Activated naive CD4-positive, alpha-beta T cell treated with anti-CD3 and anti-CD28 coated beads for 36 hours (primary cell): ENCODE measurements around the gene TMEM163. TPM values are rescaled to one million over a fixed set of nuclear protein-coding genes. Genes with fewer than 3 reads are reported as not detected.

Source experiments
- CTCF ChIA-PET: fragments of 350-600 bp; sonication (Branson Sonifier 250); formaldehyde crosslinking; loops from one replicate; lab custom pipeline; 2021; ENCODE audit warnings: antibody characterized with exemption; lab: Charles Lee
- DNase-seq: peaks from one replicate; pipeline ENCODE4 v3.0.0-alpha.2; 2020
- H3K27ac Mint-ChIP-seq: one replicate; pipeline ENCODE4 v1.8.0; 2021; ENCODE audit warnings: mild to moderate bottlenecking, mixed read lengths
- H3K27me3 Mint-ChIP-seq: one replicate; pipeline ENCODE4 v1.8.0; 2021; ENCODE audit warnings: low read depth, mixed read lengths
- H3K36me3 Mint-ChIP-seq: one replicate; pipeline ENCODE4 v1.8.0; 2021; ENCODE audit warnings: low read depth, mixed read lengths
- H3K4me1 Mint-ChIP-seq: one replicate; pipeline ENCODE4 v1.8.0; 2021; ENCODE audit warnings: low read depth, mixed read lengths
- H3K4me3 Mint-ChIP-seq: one replicate; pipeline ENCODE4 v1.8.0; 2021; ENCODE audit warnings: mild to moderate bottlenecking, moderate library complexity, mixed read lengths
- H3K9me3 Mint-ChIP-seq: one replicate; pipeline ENCODE4 v1.8.0; 2021; ENCODE audit warnings: mixed read lengths
- intact Hi-C: fragments of 100-400 bp; cut with micrococcal nuclease; formaldehyde crosslinking; loops from one replicate; pipeline ENCODE4 v1.15.1; 2023
- total RNA-seq, 2 experiments: library from RNA; stranded (reverse); gene quantifications; one replicate each; pipeline ENCODE4 v1.2.3, GENCODE V29; 2021

TMEM163 gene
- total RNA-seq, 2 experiments from 2014 or later, result not detected

- Mint-ChIP-seq H3K27ac (no peak overlapping the region), H3K36me3 (peaks cover 1% of the 10 kb centered on the region), H3K27me3 (peaks cover 68% of the 10 kb centered on the region), H3K4me1 (peaks cover 13% of the 10 kb centered on the region), H3K9me3 (no peaks in the 10 kb centered on the region), H3K4me3 (peak overlapping the region; percentile 65)
- DNase-seq, result peak; percentile 6
- intact Hi-C loops, result no loop called here
- CTCF ChIA-PET, result no interaction called here
Measured at GRCh38 chr2:134718023-134718816, 580 bp downstream of the TMEM163 start.

DNA sequence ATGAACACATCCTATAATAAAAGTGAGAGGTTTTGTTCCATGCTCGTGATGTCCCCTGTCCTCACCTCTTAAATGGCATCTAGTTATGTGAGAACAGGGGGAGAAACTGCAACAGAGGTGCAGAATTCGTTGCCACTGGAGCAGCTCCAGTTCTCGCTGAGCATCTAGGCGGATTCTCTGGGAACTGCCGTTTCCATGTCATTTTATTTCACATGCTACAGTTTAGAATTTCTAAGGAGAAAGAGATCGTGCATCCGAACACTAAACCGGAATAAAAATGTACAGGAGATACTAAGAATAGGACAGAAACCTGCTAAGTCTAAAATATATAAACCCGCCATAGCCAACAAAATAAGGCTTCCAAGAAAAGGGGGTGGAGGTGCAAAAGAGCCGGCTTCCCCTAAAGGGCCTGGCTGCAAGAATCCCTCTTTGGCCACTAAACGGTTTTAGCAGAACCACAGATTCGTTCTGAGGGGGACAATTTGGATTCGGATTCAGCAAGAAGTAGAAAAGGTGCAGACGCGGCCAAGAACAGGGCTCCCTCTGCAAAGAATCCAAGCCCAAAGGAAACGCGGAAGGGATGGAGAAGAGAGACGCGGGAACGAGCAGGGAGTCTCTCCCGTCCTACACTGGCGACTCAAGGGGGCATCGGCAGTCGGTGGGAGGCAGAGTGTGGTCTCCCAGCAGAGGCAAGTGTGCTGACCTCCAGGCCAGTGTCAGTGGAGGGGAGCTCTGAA lies 1.3 kb downstream of the TMEM163 start:
- H3K36me3 Mint-ChIP-seq, result peaks cover 1% of the 10 kb centered on the region
- peak overlapping the region; percentile 51 for H3K4me3 Mint-ChIP-seq
- no peak for DNase-seq
- intact Hi-C loops, result no loop called here
- H3K9me3 Mint-ChIP-seq, result no peaks in the 10 kb centered on the region
- CTCF ChIA-PET, result interaction anchor here (0.8 kb wide), 1 partner anchor 14 kb away, joined by 3 read pairs; no protein-coding TSS in a partner anchor
- peaks cover 17% of the 10 kb centered on the region for H3K4me1 Mint-ChIP-seq
- H3K27ac Mint-ChIP-seq, result no peak overlapping the region
- H3K27me3 Mint-ChIP-seq, result peaks cover 69% of the 10 kb centered on the region

DNA sequence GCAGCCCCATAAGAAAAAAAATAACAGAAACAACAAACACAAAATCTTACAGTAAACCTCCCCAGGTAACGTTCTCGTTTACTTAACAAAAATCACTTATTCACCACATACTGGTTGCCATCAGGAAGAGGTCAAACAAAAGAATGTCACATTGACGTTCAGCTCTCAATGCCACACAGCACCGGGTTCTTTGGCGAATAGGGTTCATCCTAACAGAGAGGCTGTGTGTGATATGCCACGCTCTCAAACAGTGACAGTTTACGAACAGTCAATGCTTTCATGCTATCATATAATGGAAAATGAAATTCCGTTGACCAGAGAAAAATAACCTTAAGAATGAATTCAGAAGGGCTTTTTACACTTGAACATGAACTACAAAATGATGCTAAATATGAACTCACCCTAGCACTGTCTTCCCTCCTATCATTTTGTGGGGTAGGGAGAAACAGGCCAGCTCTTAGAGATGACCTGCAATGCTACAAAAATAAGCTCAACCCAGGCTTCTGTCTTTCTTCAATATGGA lies 2.0 kb downstream of the TMEM163 start:
- CTCF ChIA-PET, result interaction anchor here (0.8 kb wide), 1 partner anchor 13 kb away, joined by 3 read pairs; no protein-coding TSS in a partner anchor
- Mint-ChIP-seq H3K4me1 (peaks cover 17% of the 10 kb centered on the region), H3K27ac (no peak overlapping the region), H3K27me3 (peaks cover 72% of the 10 kb centered on the region), H3K9me3 (no peaks in the 10 kb centered on the region), H3K4me3 (no peak overlapping the region), H3K36me3 (peaks cover 1% of the 10 kb centered on the region)
- intact Hi-C loops, result no loop called here
- no peak for DNase-seq

GRCh38 chr2:134715932-134716643 lies 2.7 kb downstream of the TMEM163 start:
- H3K36me3 Mint-ChIP-seq, result peaks cover 1% of the 10 kb centered on the region
- H3K9me3 Mint-ChIP-seq, result no peaks in the 10 kb centered on the region
- H3K27me3 Mint-ChIP-seq, result peaks cover 69% of the 10 kb centered on the region
- no peak overlapping the region for H3K4me3 Mint-ChIP-seq
- H3K27ac Mint-ChIP-seq, result no peak overlapping the region
- intact Hi-C loops, result loop anchor here (2.0 kb wide), 1 partner anchor 33 kb away; no protein-coding TSS in a partner anchor
- peaks cover 17% of the 10 kb centered on the region for H3K4me1 Mint-ChIP-seq
- DNase-seq, result no peak
- CTCF ChIA-PET, result interaction anchor here (2.2 kb wide), 1 partner anchor 8 kb away, joined by 5 read pairs; no protein-coding TSS in a partner anchor

DNA sequence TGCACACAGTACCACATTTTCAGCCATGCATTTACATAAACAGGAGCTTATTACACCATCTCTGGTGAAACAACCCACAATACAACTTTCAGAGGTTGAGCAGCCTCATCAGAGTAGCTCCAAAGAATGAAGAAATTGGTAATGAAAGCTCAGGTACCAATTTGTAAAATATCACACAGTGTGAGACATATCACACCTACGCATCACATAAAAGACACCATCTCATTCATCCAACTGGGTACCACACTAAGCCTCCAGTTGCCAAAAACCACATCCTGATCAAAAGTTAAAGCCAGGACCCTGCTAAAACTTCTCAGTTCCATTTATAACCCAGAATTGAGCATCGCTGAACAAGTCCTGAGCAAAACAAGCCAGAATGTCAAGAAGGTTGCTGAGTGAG lies 4.6 kb downstream of the TMEM163 start:
- Mint-ChIP-seq H3K4me1 (peaks cover 17% of the 10 kb centered on the region), H3K9me3 (no peaks in the 10 kb centered on the region), H3K27me3 (peaks cover 57% of the 10 kb centered on the region), H3K27ac (no peak overlapping the region), H3K4me3 (no peak overlapping the region), H3K36me3 (peaks cover 1% of the 10 kb centered on the region)
- DNase-seq, result peak; percentile 18
- intact Hi-C loops, result loop anchor here (1.0 to 2.0 kb wide), 2 partner anchors 31 to 44 kb away; no protein-coding TSS in a partner anchor
- CTCF ChIA-PET, result interaction anchor here (0.6 to 2.2 kb wide), 3 partner anchors 10 to 55 kb away, joined by 3 to 7 read pairs (median 5); no protein-coding TSS in a partner anchor

DNA sequence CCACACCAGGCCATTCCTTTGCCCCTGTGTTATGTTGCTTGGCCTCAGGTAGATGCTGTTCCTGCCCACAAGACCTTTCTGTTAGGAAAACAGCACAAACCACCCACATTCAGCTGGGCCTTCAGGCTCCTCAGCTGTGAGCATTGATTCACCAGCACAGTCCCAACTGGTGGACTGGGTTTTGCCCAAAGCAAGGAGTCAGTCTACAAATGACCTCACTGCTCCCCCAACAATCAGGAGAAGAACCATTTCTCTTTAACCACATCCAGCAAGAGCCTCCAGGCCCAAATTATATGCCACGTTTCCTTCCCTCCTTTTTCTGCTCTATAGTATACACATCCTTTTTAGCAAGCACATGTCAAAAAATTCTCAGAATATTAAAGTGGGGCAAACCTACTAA lies 5.2 kb downstream of the TMEM163 start:
- no peak for DNase-seq
- CTCF ChIA-PET, result interaction anchor here (0.5 to 2.2 kb wide), 4 partner anchors 10 to 55 kb away, joined by 3 to 7 read pairs (median 4); no protein-coding TSS in a partner anchor
- H3K36me3 Mint-ChIP-seq, result peaks cover 1% of the 10 kb centered on the region
- peaks cover 17% of the 10 kb centered on the region for H3K4me1 Mint-ChIP-seq
- intact Hi-C loops, result loop anchor here (1.0 to 2.0 kb wide), 2 partner anchors 31 to 43 kb away; no protein-coding TSS in a partner anchor
- peaks cover 63% of the 10 kb centered on the region for H3K27me3 Mint-ChIP-seq
- no peak overlapping the region for H3K27ac Mint-ChIP-seq
- no peaks in the 10 kb centered on the region for H3K9me3 Mint-ChIP-seq
- H3K4me3 Mint-ChIP-seq, result no peak overlapping the region

DNA sequence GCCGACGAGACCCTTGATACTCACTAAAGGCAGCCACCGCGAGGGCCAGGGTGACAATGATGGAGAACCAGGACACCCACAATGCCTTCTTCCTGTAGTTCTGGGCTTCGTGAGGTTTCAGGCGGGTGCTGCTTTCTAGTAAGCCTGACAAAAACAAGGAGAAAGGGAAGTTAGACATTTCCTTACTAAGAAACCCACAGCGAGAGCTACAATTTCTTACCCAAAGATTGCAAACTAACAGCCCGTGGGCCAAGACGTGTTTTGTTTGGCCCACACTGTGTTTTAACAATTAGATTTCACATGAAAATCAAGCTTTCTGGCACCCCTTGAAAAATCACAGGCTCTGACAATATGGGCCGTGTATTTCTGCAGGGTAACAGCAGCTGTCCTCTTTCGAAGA lies 5.6 kb downstream of the TMEM163 start:
- H3K27ac Mint-ChIP-seq, result no peak overlapping the region
- peaks cover under 1% of the 10 kb centered on the region for H3K36me3 Mint-ChIP-seq
- H3K4me1 Mint-ChIP-seq, result peaks cover 17% of the 10 kb centered on the region
- CTCF ChIA-PET, result interaction anchor here (0.5 to 2.1 kb wide), 2 partner anchors 9 to 54 kb away, joined by 4 to 7 read pairs; no protein-coding TSS in a partner anchor
- H3K27me3 Mint-ChIP-seq, result peaks cover 63% of the 10 kb centered on the region
- intact Hi-C loops, result no loop called here
- H3K4me3 Mint-ChIP-seq, result no peak overlapping the region
- no peak for DNase-seq
- H3K9me3 Mint-ChIP-seq, result no peaks in the 10 kb centered on the region

DNA sequence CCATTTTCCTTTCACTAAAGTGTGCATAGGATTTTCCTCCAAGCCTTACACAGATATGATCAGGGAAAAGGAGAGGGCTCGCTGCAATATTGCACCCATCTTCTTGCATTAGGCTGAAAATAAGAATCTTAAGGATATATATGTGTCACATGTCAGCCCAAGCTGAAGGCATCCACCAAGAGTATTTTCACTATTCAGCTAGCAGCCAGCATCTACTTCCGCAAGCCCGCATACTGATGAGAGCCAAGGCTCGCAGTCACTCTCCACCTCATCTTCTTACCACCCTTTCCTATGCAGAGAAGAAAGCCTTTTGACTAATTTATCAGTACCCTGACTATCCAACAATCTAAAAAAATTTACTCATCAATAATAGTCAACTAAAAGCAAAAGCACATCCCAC lies 6.1 kb downstream of the TMEM163 start:
- H3K4me1 Mint-ChIP-seq, result peaks cover 16% of the 10 kb centered on the region
- DNase-seq, result no peak
- no peak overlapping the region for H3K27ac Mint-ChIP-seq
- CTCF ChIA-PET, result interaction anchor here (2.1 kb wide), 1 partner anchor 54 kb away, joined by 7 read pairs; no protein-coding TSS in a partner anchor
- intact Hi-C loops, result no loop called here
- H3K9me3 Mint-ChIP-seq, result no peaks in the 10 kb centered on the region
- H3K36me3 Mint-ChIP-seq, result no peaks in the 10 kb centered on the region
- peaks cover 60% of the 10 kb centered on the region for H3K27me3 Mint-ChIP-seq
- no peak overlapping the region for H3K4me3 Mint-ChIP-seq

DNA sequence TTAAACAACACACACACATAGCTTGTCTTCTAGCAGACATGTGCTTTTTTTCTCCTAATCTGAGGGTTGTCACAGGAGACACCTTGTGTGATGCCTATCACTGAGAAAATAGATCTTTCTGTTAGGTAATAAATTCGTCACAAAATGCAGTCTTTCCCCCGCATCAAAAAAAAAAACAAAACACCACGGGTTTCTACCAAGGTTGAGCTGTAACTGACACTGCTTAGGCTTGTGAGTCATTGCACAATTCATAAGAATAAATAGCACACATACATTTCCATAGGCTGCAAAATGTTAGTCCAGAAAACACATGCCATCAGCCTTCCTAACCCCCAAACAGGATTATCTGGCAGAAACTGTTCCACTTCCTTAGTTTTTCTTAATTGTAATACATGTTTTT lies 6.5 kb downstream of the TMEM163 start:
- Mint-ChIP-seq H3K27me3 (peaks cover 59% of the 10 kb centered on the region), H3K4me1 (peaks cover 14% of the 10 kb centered on the region), H3K36me3 (no peaks in the 10 kb centered on the region), H3K27ac (no peak overlapping the region), H3K9me3 (no peaks in the 10 kb centered on the region), H3K4me3 (no peak overlapping the region)
- intact Hi-C loops, result no loop called here
- CTCF ChIA-PET, result no interaction called here
- DNase-seq, result no peak

GRCh38 chr2:134711692-134712091 lies 7.1 kb downstream of the TMEM163 start:
- DNase-seq, result no peak
- Mint-ChIP-seq H3K36me3 (no peaks in the 10 kb centered on the region), H3K4me3 (no peak overlapping the region), H3K27ac (no peak overlapping the region), H3K4me1 (peaks cover 15% of the 10 kb centered on the region), H3K9me3 (no peaks in the 10 kb centered on the region), H3K27me3 (peaks cover 59% of the 10 kb centered on the region)
- intact Hi-C loops, result no loop called here
- CTCF ChIA-PET, result no interaction called here

DNA sequence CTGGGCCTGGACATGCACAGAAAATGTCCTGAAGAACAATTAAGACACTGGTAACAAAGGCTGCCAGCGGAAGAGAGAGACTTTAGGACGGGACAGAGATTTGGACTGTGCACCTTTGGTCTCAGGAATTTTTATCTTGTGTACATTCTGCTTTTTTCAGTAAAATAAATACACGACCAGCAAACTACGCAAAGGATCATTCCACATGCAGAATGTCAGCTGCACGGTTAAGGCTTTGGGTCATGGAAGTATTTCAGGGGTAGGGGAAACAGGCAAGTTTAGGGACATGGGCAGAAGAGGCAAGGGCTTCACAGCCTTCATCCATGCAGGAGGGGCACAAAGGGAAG lies 11.5 kb downstream of the TMEM163 start:
- Mint-ChIP-seq H3K36me3 (no peaks in the 10 kb centered on the region), H3K9me3 (no peaks in the 10 kb centered on the region), H3K27me3 (peaks cover 67% of the 10 kb centered on the region), H3K4me1 (peaks cover 16% of the 10 kb centered on the region), H3K27ac (no peak overlapping the region), H3K4me3 (no peak overlapping the region)
- CTCF ChIA-PET, result no interaction called here
- no peak for DNase-seq
- intact Hi-C loops, result loop anchor here (5.0 kb wide), 1 partner anchor 255 kb away; no protein-coding TSS in a partner anchor
